ENCODE results near the gene ACSM6.
"Not testable (repeated sequence)": the region's sequence is repeated elsewhere in the genome, so short reads cannot be mapped to it uniquely, and the experiment has no call there.

The ACSM6 gene

GRCh38 chr10:95217476-95217875 is 23.4 kb downstream of the ACSM6 start:
- peak; percentile 60 for DNase-seq (ENCODE audit: low read depth)

- no peak for DNase-seq (ENCODE audit: low read depth)
These were observed 26.5 kb downstream of the ACSM6 start for GRCh38 chr10:95220539-95220938.

GRCh38 chr10:95221124-95221523 is 27.1 kb downstream of the ACSM6 start:
- peak; percentile 58 for DNase-seq (ENCODE audit: low read depth)

- no peak for DNase-seq (ENCODE audit: low read depth)
These were observed 31.1 kb downstream of the ACSM6 start for GRCh38 chr10:95225136-95225535.

GRCh38 chr10:95228934-95229723 is 35.1 kb downstream of the ACSM6 start:
- not testable (repeated sequence) for DNase-seq (ENCODE audit: low read depth)

GRCh38 chr10:95229724-95230627 is 35.9 kb downstream of the ACSM6 start:
- DNase-seq (ENCODE audit: low read depth) = peak; percentile 99

- not testable (repeated sequence) for DNase-seq (ENCODE audit: low read depth)
These were observed 36.9 kb downstream of the ACSM6 start for GRCh38 chr10:95230677-95231586.

- DNase-seq (ENCODE audit: low read depth) = no peak
These were observed 39.5 kb downstream of the ACSM6 start for GRCh38 chr10:95233377-95234034.

GRCh38 chr10:95234951-95235350 is 40.9 kb downstream of the ACSM6 start:
- DNase-seq (ENCODE audit: low read depth) = no peak

GRCh38 chr10:95235676-95236067 is 41.6 kb downstream of the ACSM6 start:
- DNase-seq (ENCODE audit: low read depth) = no peak

- peak; percentile 82 for DNase-seq (ENCODE audit: low read depth)
These were observed 42.2 kb downstream of the ACSM6 start for GRCh38 chr10:95236068-95236903.

- peak; percentile 49 for DNase-seq (ENCODE audit: low read depth)
These were observed 43.5 kb downstream of the ACSM6 start for GRCh38 chr10:95237376-95238170.

- DNase-seq (ENCODE audit: low read depth) = not testable (repeated sequence)
These were observed 46.1 kb downstream of the ACSM6 start for GRCh38 chr10:95240096-95240495.

GRCh38 chr10:95240811-95241210 is 46.8 kb downstream of the ACSM6 start:
- DNase-seq (ENCODE audit: low read depth) = no peak

GRCh38 chr10:95241533-95241932 is 47.5 kb downstream of the ACSM6 start:
- no peak for DNase-seq (ENCODE audit: low read depth)

GRCh38 chr10:95242581-95243317 is 48.7 kb downstream of the ACSM6 start:
- peak; percentile 69 for DNase-seq (ENCODE audit: low read depth)

GRCh38 chr10:95243318-95243617 is 49.2 kb downstream of the ACSM6 start:
- DNase-seq (ENCODE audit: low read depth) = no peak

GRCh38 chr10:95244152-95244551 is 50.1 kb downstream of the ACSM6 start:
- no peak for DNase-seq (ENCODE audit: low read depth)

- no peak for DNase-seq (ENCODE audit: low read depth)
These were observed 51.5 kb downstream of the ACSM6 start for GRCh38 chr10:95245425-95246055.

Measured in EH (cell line).